ENCODE measurements around the gene RADX. TPM values are rescaled to one million over a fixed set of nuclear protein-coding genes. Genes with fewer than 3 reads are reported as not detected.
A peak's percentile ranks its signal among the peaks of the same experiment; 100 is the strongest.
"Not testable (repeated sequence)": the region's sequence is repeated elsewhere in the genome, so short reads cannot be mapped to it uniquely, and the experiment has no call there.

Gene RADX
- total RNA-seq, 6 experiments from 2014 or later = 0.07 to 0.52 (median 0.18) TPM; not detected in 1

GRCh38 chrX:106631615-106632014, 19.8 kb downstream of the RADX start:
- Mint-ChIP-seq H3K9me3 (no peaks in the 10 kb centered on the region), H3K4me3 (no peak overlapping the region), H3K36me3 (ENCODE audit: low read depth) (no peaks in the 10 kb centered on the region), H3K27ac (no peak overlapping the region), H3K27me3 (ENCODE audit: insufficient read depth) (no peaks in the 10 kb centered on the region; the same call in 1 of the 2 replicates), H3K4me1 (ENCODE audit: low read depth) (no peaks in the 10 kb centered on the region)
- no peak for DNase-seq
- no peak for TF ChIP-seq CTCF (IDR thresholded peaks at IDR 0.05)

GRCh38 chrX:106649523-106650428, 38.0 kb downstream of the RADX start:
- H3K27me3 Mint-ChIP-seq (ENCODE audit: insufficient read depth) = no peaks in the 10 kb centered on the region; the same call in 1 of the 2 replicates
- no peaks in the 10 kb centered on the region for H3K9me3 Mint-ChIP-seq
- no peaks in the 10 kb centered on the region for H3K4me1 Mint-ChIP-seq (ENCODE audit: low read depth)
- no peak overlapping the region for H3K4me3 Mint-ChIP-seq
- TF ChIP-seq CTCF (IDR thresholded peaks at IDR 0.05) = no peak
- DNase-seq = no peak
- H3K27ac Mint-ChIP-seq = no peak overlapping the region
- no peaks in the 10 kb centered on the region for H3K36me3 Mint-ChIP-seq (ENCODE audit: low read depth)

GRCh38 chrX:106653625-106654024, 41.8 kb downstream of the RADX start:
- not testable (repeated sequence) for H3K36me3 Mint-ChIP-seq (ENCODE audit: low read depth); H3K27ac Mint-ChIP-seq

GRCh38 chrX:106670631-106671030, 58.9 kb downstream of the RADX start:
- Mint-ChIP-seq H3K27ac (no peak overlapping the region), H3K4me3 (no peak overlapping the region), H3K36me3 (ENCODE audit: low read depth) (no peaks in the 10 kb centered on the region), H3K9me3 (no peaks in the 10 kb centered on the region), H3K27me3 (ENCODE audit: insufficient read depth) (no peaks in the 10 kb centered on the region), H3K4me1 (ENCODE audit: low read depth) (no peaks in the 10 kb centered on the region; the same call in 1 of the 2 replicates)
- DNase-seq = peak; percentile 13
- TF ChIP-seq CTCF (IDR thresholded peaks at IDR 0.05) = no peak

More at GRCh38 chrX:106653625-106654024, 41.8 kb downstream of the RADX start:
- not testable (repeated sequence) for H3K4me1 Mint-ChIP-seq (ENCODE audit: low read depth); H3K9me3 Mint-ChIP-seq; DNase-seq; H3K4me3 Mint-ChIP-seq; H3K27me3 Mint-ChIP-seq (ENCODE audit: insufficient read depth)

- Mint-ChIP-seq H3K27ac (no peak overlapping the region), H3K27me3 (ENCODE audit: insufficient read depth) (no peaks in the 10 kb centered on the region), H3K4me3 (no peak overlapping the region), H3K36me3 (ENCODE audit: low read depth) (no peaks in the 10 kb centered on the region), H3K9me3 (no peaks in the 10 kb centered on the region), H3K4me1 (ENCODE audit: low read depth) (no peaks in the 10 kb centered on the region; the same call in 1 of the 2 replicates)
- TF ChIP-seq CTCF (IDR thresholded peaks at IDR 0.05) = no peak
- DNase-seq = no peak
Observed at GRCh38 chrX:106672527-106672926, 60.7 kb downstream of the RADX start.

GRCh38 chrX:106680716-106681115, 68.9 kb downstream of the RADX start:
- Mint-ChIP-seq H3K4me1 (ENCODE audit: low read depth) (no peaks in the 10 kb centered on the region), H3K27me3 (ENCODE audit: insufficient read depth) (no peaks in the 10 kb centered on the region), H3K9me3 (no peaks in the 10 kb centered on the region), H3K27ac (no peak overlapping the region), H3K36me3 (ENCODE audit: low read depth) (no peaks in the 10 kb centered on the region), H3K4me3 (no peak overlapping the region)
- no peak for DNase-seq
- no peak for TF ChIP-seq CTCF (IDR thresholded peaks at IDR 0.05)
